RKO (cell line): Measurements from ENCODE around the gene C10orf95.

ENCODE experiments used
- DNase-seq: peaks from one replicate; pipeline ENCODE4 v3.0.0-alpha.2; 2016; ENCODE audit warnings: low spot score

The C10orf95 gene

DNA sequence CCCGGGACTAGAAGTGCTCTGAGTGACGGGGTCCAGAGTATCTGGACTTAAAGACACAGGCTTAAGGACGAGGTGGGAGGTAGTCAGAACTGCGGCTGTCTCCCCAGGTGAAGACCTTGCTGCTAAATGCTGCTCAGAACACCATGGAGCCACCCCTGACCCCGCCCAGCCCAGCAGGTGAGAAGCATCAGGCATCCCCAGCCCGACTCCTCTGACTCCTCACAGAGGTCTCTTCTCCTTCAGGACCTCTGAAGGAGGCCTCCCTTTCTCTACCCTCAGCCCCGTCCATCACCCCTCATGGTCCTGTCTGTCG is 50.0 kb downstream of the C10orf95 start:
- DNase-seq, result no peak

DNA sequence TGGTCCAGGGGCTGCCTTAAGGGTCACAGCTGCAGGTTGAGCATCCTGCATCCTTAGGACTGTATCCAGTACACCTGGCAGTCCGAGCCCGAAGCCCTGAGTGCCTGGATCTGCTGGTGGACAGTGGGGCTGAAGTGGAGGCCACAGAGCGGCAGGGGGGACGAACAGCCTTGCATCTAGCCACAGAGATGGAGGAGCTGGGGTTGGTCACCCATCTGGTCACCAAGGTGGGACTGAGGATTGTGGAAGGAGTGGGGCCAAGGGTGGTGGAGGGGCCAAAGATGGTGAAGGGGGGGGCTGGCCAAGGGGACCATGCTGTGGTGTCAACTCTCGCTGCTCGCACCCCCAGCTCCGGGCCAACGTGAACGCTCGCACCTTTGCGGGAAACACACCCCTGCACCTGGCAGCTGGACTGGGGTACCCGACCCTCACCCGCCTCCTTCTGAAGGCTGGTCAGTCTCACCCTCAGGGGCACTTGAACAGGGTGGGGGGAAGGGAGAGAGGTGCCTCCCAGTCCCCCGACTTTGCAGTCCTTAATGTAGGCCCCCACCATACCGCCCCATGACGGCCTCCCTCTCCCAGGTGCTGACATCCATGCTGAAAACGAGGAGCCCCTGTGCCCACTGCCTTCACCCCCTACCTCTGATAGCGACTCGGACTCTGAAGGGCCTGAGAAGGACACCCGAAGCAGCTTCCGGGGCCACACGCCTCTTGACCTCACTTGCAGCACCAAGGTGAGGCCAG is 50.6 kb downstream of the C10orf95 start:
- DNase-seq, result no peak

DNA sequence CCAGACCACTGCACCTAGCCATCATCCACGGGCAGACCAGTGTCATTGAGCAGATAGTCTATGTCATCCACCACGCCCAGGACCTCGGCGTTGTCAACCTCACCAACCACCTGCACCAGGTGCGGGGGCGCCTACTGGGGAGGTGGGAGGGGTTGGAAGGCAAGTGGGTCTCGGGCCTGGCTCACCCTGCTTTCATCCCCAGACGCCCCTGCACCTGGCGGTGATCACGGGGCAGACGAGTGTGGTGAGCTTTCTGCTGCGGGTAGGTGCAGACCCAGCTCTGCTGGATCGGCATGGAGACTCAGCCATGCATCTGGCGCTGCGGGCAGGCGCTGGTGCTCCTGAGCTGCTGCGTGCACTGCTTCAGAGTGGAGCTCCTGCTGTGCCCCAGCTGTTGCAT is 51.3 kb downstream of the C10orf95 start:
- no peak for DNase-seq
